Measurements from ENCODE around the gene CASP6. TPM values are rescaled to one million over a fixed set of nuclear protein-coding genes. Genes with fewer than 3 reads are reported as not detected.

The CASP6 gene
- total RNA-seq, 4 donors from 2014 or later = 17.0 to 121 (median 43.7) TPM

DNA sequence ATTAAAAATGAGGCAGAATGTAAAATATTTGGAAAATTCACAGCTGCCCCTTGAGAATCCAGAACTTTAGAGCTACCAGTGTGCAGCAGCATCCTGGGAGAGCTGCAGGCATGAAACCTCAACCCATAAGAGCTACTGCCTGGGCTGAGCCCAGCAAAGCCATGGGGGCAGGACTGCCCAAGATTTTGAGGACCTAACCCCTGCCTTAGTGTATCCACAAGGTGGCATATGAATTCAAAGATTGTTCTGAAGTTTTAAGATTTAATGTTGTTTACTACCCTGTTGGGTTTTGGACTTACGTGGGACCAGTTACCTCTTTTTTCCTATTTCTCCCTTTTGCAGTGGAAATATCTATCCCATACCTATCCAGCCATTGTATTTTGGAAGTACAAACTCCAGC lies 26.4 kb downstream of the CASP6 start:
- no peaks in the 10 kb centered on the region for H3K9me3 ChIP-seq
- intact Hi-C loops (cut with DNase I; ENCODE audit: low total_unique reads) = no loop called here
- no peaks in the 10 kb centered on the region for H3K4me1 ChIP-seq
- TF ChIP-seq POLR2A (IDR thresholded peaks at IDR 0.05) = no peak
- TF ChIP-seq, protein P1, sequence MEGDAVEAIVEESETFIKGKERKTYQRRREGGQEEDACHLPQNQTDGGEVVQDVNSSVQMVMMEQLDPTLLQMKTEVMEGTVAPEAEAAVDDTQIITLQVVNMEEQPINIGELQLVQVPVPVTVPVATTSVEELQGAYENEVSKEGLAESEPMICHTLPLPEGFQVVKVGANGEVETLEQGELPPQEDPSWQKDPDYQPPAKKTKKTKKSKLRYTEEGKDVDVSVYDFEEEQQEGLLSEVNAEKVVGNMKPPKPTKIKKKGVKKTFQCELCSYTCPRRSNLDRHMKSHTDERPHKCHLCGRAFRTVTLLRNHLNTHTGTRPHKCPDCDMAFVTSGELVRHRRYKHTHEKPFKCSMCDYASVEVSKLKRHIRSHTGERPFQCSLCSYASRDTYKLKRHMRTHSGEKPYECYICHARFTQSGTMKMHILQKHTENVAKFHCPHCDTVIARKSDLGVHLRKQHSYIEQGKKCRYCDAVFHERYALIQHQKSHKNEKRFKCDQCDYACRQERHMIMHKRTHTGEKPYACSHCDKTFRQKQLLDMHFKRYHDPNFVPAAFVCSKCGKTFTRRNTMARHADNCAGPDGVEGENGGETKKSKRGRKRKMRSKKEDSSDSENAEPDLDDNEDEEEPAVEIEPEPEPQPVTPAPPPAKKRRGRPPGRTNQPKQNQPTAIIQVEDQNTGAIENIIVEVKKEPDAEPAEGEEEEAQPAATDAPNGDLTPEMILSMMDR (IDR thresholded peaks at IDR 0.05) = no peak
- H3K4me3 ChIP-seq = no peak overlapping the region
- H3K27me3 ChIP-seq = no peaks in the 10 kb centered on the region
- DNase-seq = no peak
- H3K27ac ChIP-seq = no peak overlapping the region
- H3K36me3 ChIP-seq = no peaks in the 10 kb centered on the region

DNA sequence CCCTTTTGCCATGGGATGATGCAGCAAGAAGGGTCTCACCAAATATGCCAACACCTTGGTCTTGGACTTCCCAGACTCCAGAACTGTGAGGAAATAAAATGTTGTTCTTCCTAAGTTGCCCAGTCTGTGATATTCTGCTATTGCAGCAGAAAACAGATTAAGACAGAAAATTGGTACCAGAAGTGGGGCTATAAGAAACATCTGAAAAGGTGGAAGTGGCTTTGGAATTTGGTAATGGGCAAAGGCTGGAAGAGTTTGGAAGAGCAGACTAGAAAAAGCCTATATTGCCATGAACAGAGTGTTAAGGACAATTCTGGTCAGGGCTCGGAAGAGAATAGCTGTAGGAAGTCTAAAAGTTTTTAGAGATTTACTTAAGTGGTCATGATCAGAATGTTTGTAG lies 27.4 kb downstream of the CASP6 start:
- Histone ChIP-seq H3K4me3 (no peak overlapping the region), H3K27me3 (no peaks in the 10 kb centered on the region), H3K36me3 (no peaks in the 10 kb centered on the region), H3K4me1 (no peaks in the 10 kb centered on the region), H3K27ac (no peak overlapping the region), H3K9me3 (peaks cover 0 to 6% of the 10 kb centered on the region in 2 donors)
- TF ChIP-seq, protein P1 (IDR thresholded peaks at IDR 0.05) = no peak
- TF ChIP-seq POLR2A (IDR thresholded peaks at IDR 0.05) = no peak
- DNase-seq = no peak
- intact Hi-C loops (cut with DNase I; ENCODE audit: low total_unique reads) = no loop called here

DNA sequence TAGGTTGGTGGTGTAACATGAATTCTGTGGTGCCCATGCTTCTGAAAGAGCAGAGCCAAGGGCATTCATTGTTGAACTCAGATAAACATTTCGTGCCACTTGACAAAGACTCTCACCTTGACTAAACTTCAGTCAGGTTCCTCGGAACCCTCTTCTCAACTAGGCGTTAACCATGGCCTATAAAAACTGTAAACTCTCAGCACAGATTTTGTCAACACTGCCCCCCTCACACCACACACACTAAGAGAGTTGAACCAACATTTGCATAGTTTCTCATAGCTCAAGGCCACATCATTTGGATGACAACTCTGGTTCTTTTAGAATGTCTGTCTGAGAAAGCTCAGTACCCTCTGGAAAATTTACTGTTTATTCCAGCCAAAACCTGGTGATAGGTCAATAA lies 28.1 kb downstream of the CASP6 start:
- peaks cover 0 to 6% of the 10 kb centered on the region in 2 donors for H3K9me3 ChIP-seq
- no peak for DNase-seq
- no peak for TF ChIP-seq POLR2A (IDR thresholded peaks at IDR 0.05)
- H3K36me3 ChIP-seq = no peaks in the 10 kb centered on the region
- no peaks in the 10 kb centered on the region for H3K27me3 ChIP-seq
- intact Hi-C loops (cut with DNase I; ENCODE audit: low total_unique reads) = no loop called here
- no peak overlapping the region for H3K4me3 ChIP-seq
- H3K4me1 ChIP-seq = no peaks in the 10 kb centered on the region
- H3K27ac ChIP-seq = no peak overlapping the region

DNA sequence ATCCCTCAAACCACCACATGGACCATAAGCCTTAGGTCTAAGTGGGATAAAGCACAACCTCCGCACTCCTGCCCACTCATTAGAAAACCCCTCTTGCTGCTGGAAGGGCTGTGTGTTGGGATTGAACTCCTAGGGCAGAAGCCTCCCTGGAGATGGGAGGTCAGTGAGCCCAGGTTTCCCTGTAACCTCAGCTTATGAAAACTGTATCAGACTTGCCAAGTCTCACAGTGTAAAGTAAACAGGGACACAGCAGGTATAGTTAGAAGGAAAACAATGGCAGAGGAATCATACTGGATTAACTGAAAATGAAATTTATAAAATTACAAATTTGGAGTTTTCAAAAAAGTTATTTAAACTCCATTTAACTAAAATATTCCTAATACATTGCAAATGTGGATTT lies 29.9 kb downstream of the CASP6 start:
- Histone ChIP-seq H3K36me3 (no peaks in the 10 kb centered on the region), H3K9me3 (peaks cover 0 to 6% of the 10 kb centered on the region in 2 donors), H3K27ac (no peak overlapping the region), H3K4me3 (no peak overlapping the region), H3K27me3 (no peaks in the 10 kb centered on the region), H3K4me1 (no peaks in the 10 kb centered on the region)
- intact Hi-C loops (cut with DNase I; ENCODE audit: low total_unique reads) = no loop called here
- TF ChIP-seq POLR2A (IDR thresholded peaks at IDR 0.05) = no peak
- TF ChIP-seq, protein P1 (IDR thresholded peaks at IDR 0.05) = no peak
- no peak for DNase-seq

DNA sequence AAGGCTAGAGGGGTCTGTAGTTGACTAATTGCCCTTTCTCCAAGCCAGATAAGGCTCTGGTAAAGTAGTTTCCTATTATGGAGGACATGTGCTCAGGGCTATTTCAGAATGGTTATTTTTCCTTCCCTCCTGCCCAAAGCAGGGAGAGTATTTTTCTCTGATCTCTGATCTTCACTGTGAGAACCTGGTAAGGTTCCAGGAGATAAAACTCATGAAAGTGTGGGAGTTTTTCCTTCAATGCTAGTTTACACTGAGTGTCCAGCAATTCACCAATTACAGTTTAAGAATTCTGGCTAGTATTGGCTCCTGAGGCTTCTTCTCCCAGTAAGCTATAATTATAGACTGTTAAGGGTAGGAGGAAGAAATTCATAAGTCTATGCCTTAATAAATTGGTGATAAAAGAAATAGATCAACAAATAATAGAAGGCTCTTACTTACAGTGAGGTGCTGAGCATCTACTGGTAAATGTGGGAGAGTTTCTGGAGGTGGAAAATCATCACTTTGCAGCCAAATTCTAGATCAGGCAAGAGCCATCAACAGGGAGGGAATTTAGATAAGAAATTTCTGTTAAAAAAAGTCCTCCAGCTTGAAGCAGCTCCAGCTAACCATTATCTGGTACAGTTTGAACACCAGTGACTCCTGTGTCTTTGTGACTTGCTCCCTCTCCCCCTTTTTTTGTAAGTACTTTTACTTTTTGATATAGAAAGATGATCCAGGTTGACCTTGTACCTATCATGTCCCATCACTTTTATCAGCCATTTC lies 30.9 kb downstream of the CASP6 start:
- no peak overlapping the region for H3K27ac ChIP-seq
- no peaks in the 10 kb centered on the region for H3K27me3 ChIP-seq
- no peaks in the 10 kb centered on the region for H3K36me3 ChIP-seq
- no peaks in the 10 kb centered on the region for H3K4me1 ChIP-seq
- no peak overlapping the region for H3K4me3 ChIP-seq
- DNase-seq = no peak
- H3K9me3 ChIP-seq = peaks cover 0 to 6% of the 10 kb centered on the region in 2 donors
- TF ChIP-seq, protein P1 (IDR thresholded peaks at IDR 0.05) = no peak
- no peak for TF ChIP-seq POLR2A (IDR thresholded peaks at IDR 0.05)
- intact Hi-C loops (cut with DNase I; ENCODE audit: low total_unique reads) = no loop called here

Measured in uterus (tissue), 4 donors.